ENCODE results near the gene NXPE1. TPM values are rescaled to one million over a fixed set of nuclear protein-coding genes. Genes with fewer than 3 reads are reported as not detected.
"Not testable (repeated sequence)": the region's sequence is repeated elsewhere in the genome, so short reads cannot be mapped to it uniquely, and the experiment has no call there.

The NXPE1 gene
- total RNA-seq (2021) (not detected in 2 replicates), Bru-seq, nascent RNA (not detected), BruChase-seq, experiment 1, labeled RNA remaining after a 2-hour chase (not detected), BruChase-seq, experiment 2, labeled RNA remaining after a 6-hour chase (not detected)
- long read RNA-seq, partial matches to known transcripts: 0 of 1 reads
- long read RNA-seq, other reads (novel, unspliced or antisense): 1 of 1 reads

- H2AFZ ChIP-seq: no peak within 1 kb of the TSS
- no peak for TF ChIP-seq CTCF (conservative IDR thresholded peaks at IDR 0.05)
- TF ChIP-seq EZH2 (IDR thresholded peaks at IDR 0.05; ENCODE audit: low read depth): no peak
- H3K4me2 ChIP-seq: no peak within 1 kb of the TSS
- no peaks in the 10 kb centered on the region for H3K9me3 ChIP-seq (ENCODE audit: insufficient read depth, low read depth)
- no peaks in the 10 kb centered on the region for H3K9me2 ChIP-seq (ENCODE audit: insufficient read depth)
- ChIA-PET CTCF (no interaction called here), POLR2A (ENCODE audit: unreplicated experiment) (no interaction called here)
- H4K20me1 ChIP-seq (ENCODE audit: insufficient read depth): no peaks in the 10 kb centered on the region
- 0 out of 2 replicates have a peak, but pooled peaks cover 4% of the 10 kb centered on the region for H3K27me3 ChIP-seq (ENCODE audit: insufficient read depth, low read depth)
- no peak within 1 kb of the TSS for H3K4me3 ChIP-seq
- no peaks in the 10 kb centered on the region for H3K36me3 ChIP-seq (ENCODE audit: low read depth)
- peak in 1 of 2 experiments; percentile 25 for DNase-seq
- H3K79me2 ChIP-seq (ENCODE audit: low read depth): no peaks in the 10 kb centered on the region
- no peak within 1 kb of the TSS for H3K27ac ChIP-seq
- H3F3A ChIP-seq (ENCODE audit: insufficient read depth, low read depth): no peaks in the 10 kb centered on the region
- no peaks in the 10 kb centered on the region for H3K4me1 ChIP-seq (replicated peaks; ENCODE audit: insufficient read depth)
- intact Hi-C loops (cut with micrococcal nuclease; ENCODE audit: unreplicated experiment): no loop called here
- no TSS peak for BruUV-seq (replicated peaks)
These were observed at the start of gene NXPE1 for GRCh38 chr11:114559425-114560310. Gene NXPE1, minus strand, starts transcription at chr11:114559881. Its CDS starts 8,680 bp downstream, at chr11:114551201.

- no peak overlapping the region for H2AFZ ChIP-seq
- ChIA-PET CTCF (no interaction called here), POLR2A (ENCODE audit: unreplicated experiment) (no interaction called here)
- H3K36me3 ChIP-seq (ENCODE audit: low read depth): no peaks in the 10 kb centered on the region
- intact Hi-C loops (cut with micrococcal nuclease; ENCODE audit: unreplicated experiment): no loop called here
- H3F3A ChIP-seq (ENCODE audit: insufficient read depth, low read depth): no peaks in the 10 kb centered on the region
- no peak for DNase-seq
- H4K20me1 ChIP-seq (ENCODE audit: insufficient read depth): no peaks in the 10 kb centered on the region
- H3K9me2 ChIP-seq (ENCODE audit: insufficient read depth): no peaks in the 10 kb centered on the region
- H3K27me3 ChIP-seq (ENCODE audit: insufficient read depth, low read depth): no peaks in the 10 kb centered on the region
- H3K4me1 ChIP-seq (replicated peaks; ENCODE audit: insufficient read depth): no peaks in the 10 kb centered on the region
- H3K79me2 ChIP-seq (ENCODE audit: low read depth): no peaks in the 10 kb centered on the region
- no peaks in the 10 kb centered on the region for H3K9me3 ChIP-seq (ENCODE audit: insufficient read depth, low read depth)
- BruUV-seq (replicated peaks): no TSS peak
- TF ChIP-seq EZH2 (IDR thresholded peaks at IDR 0.05; ENCODE audit: low read depth): no peak
- TF ChIP-seq CTCF (conservative IDR thresholded peaks at IDR 0.05): no peak
- no peak overlapping the region for H3K4me2 ChIP-seq
- no peak overlapping the region for H3K4me3 ChIP-seq
- no peak overlapping the region for H3K27ac ChIP-seq
These were observed 49.7 kb upstream of the NXPE1 start for GRCh38 chr11:114609429-114609828.

DNA sequence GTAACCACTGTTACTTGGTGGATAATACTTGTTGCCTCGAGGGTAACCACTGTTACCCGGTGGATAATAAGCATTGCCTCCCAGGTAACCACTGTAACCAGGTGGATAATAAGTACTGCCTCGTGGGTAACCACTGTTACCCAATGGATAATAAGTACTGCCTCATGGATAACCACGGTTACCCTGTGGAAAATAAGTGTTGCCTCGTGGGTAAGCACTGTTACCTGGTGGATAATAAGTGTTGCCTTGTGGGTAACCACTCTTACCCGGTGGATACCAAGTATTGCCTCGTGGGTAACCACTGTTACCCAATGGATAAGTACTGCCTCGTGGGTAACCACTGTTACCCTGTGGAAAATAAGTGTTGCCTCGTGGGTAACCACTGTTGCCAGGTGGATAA lies 48.9 kb upstream of the NXPE1 start:
- DNase-seq, CTCF ChIA-PET: not testable (repeated sequence)

More for the DNA sequence above, 48.9 kb upstream of the NXPE1 start:
- H3K79me2 ChIP-seq (ENCODE audit: low read depth); H3K36me3 ChIP-seq (ENCODE audit: low read depth); H3K4me2 ChIP-seq; intact Hi-C loops (cut with micrococcal nuclease; ENCODE audit: unreplicated experiment); H3K27me3 ChIP-seq (ENCODE audit: insufficient read depth, low read depth); BruUV-seq (replicated peaks); H2AFZ ChIP-seq; POLR2A ChIA-PET (ENCODE audit: unreplicated experiment); H3K9me2 ChIP-seq (ENCODE audit: insufficient read depth); H4K20me1 ChIP-seq (ENCODE audit: insufficient read depth); H3K9me3 ChIP-seq (ENCODE audit: insufficient read depth, low read depth); H3K27ac ChIP-seq; H3F3A ChIP-seq (ENCODE audit: insufficient read depth, low read depth); H3K4me3 ChIP-seq; H3K4me1 ChIP-seq (replicated peaks; ENCODE audit: insufficient read depth): not testable (repeated sequence)

Measured in PC-9 (cell line).